Upper lobe of left lung (tissue), 6 donors: Measurements from ENCODE around the gene GSTM2. TPM values are rescaled to one million over a fixed set of nuclear protein-coding genes. Genes with fewer than 3 reads are reported as not detected.

ENCODE experiments used
- ATAC-seq, 2 donors: fragments of 200-7000 bp; cut with Tn5 transposase; one replicate each; pipeline ENCODE4 v1.9.1; 2022; ENCODE audit warnings: mild to moderate bottlenecking in 2 of 2, moderate library complexity in 2 of 2; ENCODE audit not compliant: low FRiP score in 2 of 2
- DNase-seq, 2 donors: peaks; one replicate each; pipeline ENCODE4 v3.0.0-alpha.2; 2019 to 2020
- H3K27ac ChIP-seq, 4 donors: fragments of 200-600 bp; sonication (generic); one replicate each; pipeline ENCODE4 v1.5.1; 2016 to 2019
- H3K27me3 ChIP-seq, 4 donors: fragments of 200-600 bp; sonication (generic); one replicate each; pipeline ENCODE4 v1.5.1; 2017 to 2019
- H3K36me3 ChIP-seq, 4 donors: fragments of 200-600 bp; sonication (generic); one replicate each; pipeline ENCODE4 v1.5.1; 2016 to 2019
- H3K4me1 ChIP-seq, 4 donors: fragments of 200-600 bp; sonication (generic); one replicate each; pipeline ENCODE4 v1.5.1; 2018 to 2019
- H3K4me3 ChIP-seq, 4 donors: fragments of 200-600 bp; sonication (generic); one replicate each; pipeline ENCODE4 v1.5.1; 2017 to 2019; ENCODE audit warnings: mild to moderate bottlenecking in 2 of 4, moderate library complexity in 1 of 4
- H3K9me3 ChIP-seq, 4 donors: fragments of 200-600 bp; sonication (generic); one replicate each; pipeline ENCODE4 v1.5.1; 2018 to 2019
- CTCF ChIP-seq, 6 experiments: fragments of 450-650 bp in 4 of 6; fragments of 200-600 bp in 2 of 6; sonication (generic) in 2 of 6; IDR thresholded peaks; one replicate each; pipeline ENCODE4 v1.5.1; 2016 to 2019; ENCODE audit warnings: antibody characterized with exemption in 6 of 6
- EP300 ChIP-seq, 4 donors: sonication (generic); formaldehyde crosslinking; IDR thresholded peaks; one replicate each; pipeline ENCODE4 v1.5.1; 2017; ENCODE audit warnings: antibody characterized with exemption in 4 of 4, control low read depth in 2 of 4
- POLR2A ChIP-seq, 4 donors: fragments of 450-650 bp; IDR thresholded peaks; one replicate each; pipeline ENCODE4 v1.5.1; 2016 to 2017; ENCODE audit warnings: antibody characterized with exemption in 4 of 4, mild to moderate bottlenecking in 2 of 4
- POLR2AphosphoS5 ChIP-seq, 2 donors: sonication (generic); formaldehyde crosslinking; IDR thresholded peaks; one replicate each; pipeline ENCODE4 v1.5.1; 2017; ENCODE audit warnings: antibody characterized with exemption in 2 of 2
- WGBS, 2 donors: methylation state at CpG; one replicate each; pipeline ENCODE4 v1.1.5; 2017 to 2018; 5-methylcytosine and 5-hydroxymethylcytosine counted together
- total RNA-seq, 6 donors: library from RNA; depleted of rRNA in 4 of 6; stranded (reverse); fragments of >200 nt in 4 of 6; gene quantifications; one replicate each; pipeline versions ENCODE4 v1.1.0 to v1.2.1, GENCODE V29; 2016 to 2021
- donor health status: DM: no; HTN: no; CAD: no; lungs with moderate emphysema.
- donor health status: DM: no; HTN: yes; CAD: no; lungs with severe emphysema.

GSTM2 gene
- total RNA-seq, 6 donors from 2014 or later: 19.0 to 263 (median 31.6) TPM

- H3K4me1 ChIP-seq: no peaks in the 10 kb centered on the region
- 87 to 91% methylated on average over 7 of the region's 7 CpGs for WGBS, 2 donors
- no peaks in the 10 kb centered on the region for H3K27me3 ChIP-seq
- H3K27ac ChIP-seq: no peak overlapping the region
- no peak for TF ChIP-seq POLR2A (IDR thresholded peaks at IDR 0.05)
- TF ChIP-seq EP300 (IDR thresholded peaks at IDR 0.05): no peak
- TF ChIP-seq POLR2AphosphoS5 (IDR thresholded peaks at IDR 0.05): no peak
- no peak for TF ChIP-seq CTCF (IDR thresholded peaks at IDR 0.05)
- DNase-seq (no peak), ATAC-seq (no peak)
- no peaks in the 10 kb centered on the region for H3K36me3 ChIP-seq
- no peaks in the 10 kb centered on the region for H3K9me3 ChIP-seq
- H3K4me3 ChIP-seq: no peak overlapping the region
Observed at GRCh38 chr1:109722908-109723691, 55.2 kb downstream of the GSTM2 start.

Other genes with a start within 250 kb of the GSTM2 start
- 10 to 100 TPM; 15.2 to 69.5 (median 29.8) TPM for gene PSMA5, start 241.6 kb upstream of the GSTM2 start, total RNA-seq
- 1 to 10 TPM in 4 of 6 donors, under 1 TPM in 2; 0.30 to 3.1 (median 1.1) TPM for gene SYPL2, start 201.5 kb upstream of the GSTM2 start, total RNA-seq
- 10 to 100 TPM in 1 of 6 donors, 1 to 10 TPM in 5; 2.3 to 19.9 (median 5.3) TPM for gene ATXN7L2, start 184.2 kb upstream of the GSTM2 start, total RNA-seq
- 10 to 100 TPM in 3 of 6 donors, 1 to 10 TPM in 3; 4.2 to 16.4 (median 9.9) TPM for gene CYB561D1, start 174.0 kb upstream of the GSTM2 start, total RNA-seq
- gene AMIGO1, start 158.3 kb upstream of the GSTM2 start, total RNA-seq: 10 to 100 TPM in 2 of 6 donors, 1 to 10 TPM in 4; 1.0 to 11.8 (median 8.3) TPM
- gene GPR61, start 128.2 kb upstream of the GSTM2 start, total RNA-seq: not detected
- 1 to 10 TPM; 2.2 to 9.0 (median 6.0) TPM for gene GNAI3, start 119.4 kb upstream of the GSTM2 start, total RNA-seq
- gene GNAT2, start 48.4 kb upstream of the GSTM2 start, total RNA-seq: under 1 TPM in 2 of 6 donors, not detected in 4; 0.20 to 0.46 TPM
- gene AMPD2, start 48.2 kb upstream of the GSTM2 start, total RNA-seq: 100 to 1,000 TPM in 1 of 6 donors, 10 to 100 TPM in 5; 39.5 to 183 (median 58.9) TPM
- gene GSTM4, start 12.0 kb upstream of the GSTM2 start, total RNA-seq: 10 to 100 TPM; 10.7 to 28.3 (median 15.9) TPM
- 10 to 100 TPM in 2 of 6 donors, not detected in 4; 11.8 to 33.0 TPM for gene GSTM1, start 19.8 kb downstream of the GSTM2 start, total RNA-seq
- 10 to 100 TPM in 3 of 6 donors, 1 to 10 TPM in 2, under 1 TPM in 1; 1.00 to 24.3 (median 8.3) TPM for gene GSTM5, start 44.2 kb downstream of the GSTM2 start, total RNA-seq
- 10 to 100 TPM in 3 of 6 donors, 1 to 10 TPM in 3; 4.9 to 23.3 (median 11.2) TPM for gene GSTM3, start 73.0 kb downstream of the GSTM2 start, total RNA-seq
- gene EPS8L3, start 95.9 kb downstream of the GSTM2 start, total RNA-seq: under 1 TPM in 1 of 6 donors, not detected in 5; 0.20 TPM
- gene CSF1, start 242.8 kb downstream of the GSTM2 start, total RNA-seq: 100 to 1,000 TPM in 1 of 6 donors, 10 to 100 TPM in 5; 19.4 to 106 (median 36.5) TPM